ENCODE results near the gene BRCA1.

Gene BRCA1

GRCh38 chr17:43024407-43025289 lies 100.5 kb downstream of the BRCA1 start, which contains the start of gene RND2:
Gene RND2 (plus strand): TSS chr17:43025231. CDS start chr17:43025348, 117 bp downstream.
- peak; percentile 96 for DNase-seq

GRCh38 chr17:43021741-43022512 lies 103.2 kb downstream of the BRCA1 start, which contains the start of gene VAT1:
Gene VAT1 (minus strand): TSS chr17:43022385. CDS start chr17:43022322, 63 bp downstream.
- DNase-seq = peak; percentile 88

- DNase-seq = peak; percentile 57
These were observed 104.1 kb downstream of the BRCA1 start for GRCh38 chr17:43020789-43021740.

GRCh38 chr17:43020030-43020621 lies 105.0 kb downstream of the BRCA1 start:
- no peak for DNase-seq

- no peak for DNase-seq
These were observed 105.7 kb downstream of the BRCA1 start for GRCh38 chr17:43019418-43019817.

GRCh38 chr17:43018932-43019331 lies 106.2 kb downstream of the BRCA1 start:
- DNase-seq = no peak

GRCh38 chr17:43018008-43018853 lies 106.9 kb downstream of the BRCA1 start:
- DNase-seq = peak; percentile 33

GRCh38 chr17:43016216-43016615 lies 108.9 kb downstream of the BRCA1 start:
- no peak for DNase-seq

- no peak for DNase-seq
These were observed 109.6 kb downstream of the BRCA1 start for GRCh38 chr17:43015579-43015978.

- no peak for DNase-seq
These were observed 110.3 kb downstream of the BRCA1 start for GRCh38 chr17:43014649-43015542.

GRCh38 chr17:43014020-43014648 lies 111.0 kb downstream of the BRCA1 start:
- no peak for DNase-seq

GRCh38 chr17:43013296-43013695 lies 111.9 kb downstream of the BRCA1 start:
- no peak for DNase-seq

- no peak for DNase-seq
These were observed 113.3 kb downstream of the BRCA1 start for GRCh38 chr17:43011728-43012472.

- no peak for DNase-seq
These were observed 114.4 kb downstream of the BRCA1 start for GRCh38 chr17:43010667-43011308.

- DNase-seq = peak; percentile 85
These were observed 118.3 kb downstream of the BRCA1 start, which contains the start of gene IFI35 for GRCh38 chr17:43006639-43007551. Gene IFI35 (plus strand): TSS chr17:43006784. CDS start chr17:43006948, 164 bp downstream.

- peak; percentile 56 for DNase-seq
These were observed 121.5 kb downstream of the BRCA1 start for GRCh38 chr17:43003542-43004172.
